ENCODE results near the gene RREB1.

Gene RREB1

DNA sequence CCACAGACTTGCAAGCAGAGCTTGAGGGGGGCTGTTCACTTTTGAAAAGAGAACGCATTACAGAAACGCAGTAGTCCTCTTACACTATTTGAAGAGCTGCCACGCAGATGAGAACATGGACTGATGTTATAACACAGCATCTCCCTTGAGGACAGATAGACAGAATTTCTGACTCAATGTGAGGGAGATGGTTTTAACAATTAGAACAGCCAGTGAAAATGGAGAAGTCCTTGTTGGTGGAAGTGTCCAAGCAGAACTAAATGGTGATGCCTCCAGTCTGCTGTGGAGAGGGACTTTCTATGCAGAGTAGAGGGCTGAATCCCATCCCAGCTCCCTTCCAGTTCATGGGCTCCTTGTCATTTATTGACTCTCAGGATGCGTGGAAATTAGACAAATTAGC lies 100.0 kb downstream of the RREB1 start:
- TF ChIP-seq REST (IDR thresholded peaks at IDR 0.05; ENCODE audit: insufficient replicate concordance, low read depth), result no peak
- peak; percentile 44; the same call in 1 of the 2 replicates for TF ChIP-seq SPI1 (IDR thresholded peaks at IDR 0.05; ENCODE audit: borderline replicate concordance, low read depth)
- no peak overlapping the region for H3K4me3 ChIP-seq (replicated peaks; ENCODE audit: insufficient read depth, low read length)
- H3K27ac ChIP-seq (replicated peaks), result no peak overlapping the region
- H3K27me3 ChIP-seq (ENCODE audit: insufficient read depth, poor library complexity, severe bottlenecking), result no peaks in the 10 kb centered on the region
- DNase-seq (ENCODE audit: low read depth in 1 of 2, low spot score in 1 of 2), result no peak

GRCh38 chr6:7213416-7213815 lies 105.7 kb downstream of the RREB1 start:
- Histone ChIP-seq H3K27me3 (ENCODE audit: insufficient read depth, poor library complexity, severe bottlenecking) (no peaks in the 10 kb centered on the region), H3K27ac (replicated peaks) (no peak overlapping the region), H3K4me3 (replicated peaks; ENCODE audit: insufficient read depth, low read length) (no peak overlapping the region)
- no peak for DNase-seq (ENCODE audit: low read depth in 1 of 2, low spot score in 1 of 2)
- TF ChIP-seq SPI1 (IDR thresholded peaks at IDR 0.05; ENCODE audit: borderline replicate concordance, low read depth), result no peak
- no peak for TF ChIP-seq GABPA (IDR thresholded peaks at IDR 0.05; ENCODE audit: low read depth)

DNA sequence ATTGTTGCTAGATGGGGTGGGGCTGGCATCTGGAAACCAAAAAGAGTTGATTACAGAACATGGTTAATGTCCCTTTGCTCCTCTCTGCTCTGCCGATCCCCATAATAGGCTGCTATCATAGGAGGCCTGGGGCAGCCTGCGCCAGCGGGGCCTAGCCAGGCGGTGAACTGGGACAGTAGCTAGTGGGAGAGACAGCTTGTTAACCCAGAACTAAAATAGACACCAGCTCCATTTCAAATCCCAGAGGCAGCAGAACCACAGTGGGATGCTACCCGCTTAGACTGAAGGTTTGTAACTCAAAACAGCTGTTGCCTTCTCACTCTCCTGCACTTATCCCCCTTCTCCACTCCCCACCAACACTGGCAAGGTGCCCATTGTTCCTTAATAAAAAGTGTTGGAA lies 106.7 kb downstream of the RREB1 start:
- no peak overlapping the region for H3K4me3 ChIP-seq (replicated peaks; ENCODE audit: insufficient read depth, low read length)
- DNase-seq (ENCODE audit: low read depth in 1 of 2, low spot score in 1 of 2), result no peak
- TF ChIP-seq CTCF (IDR thresholded peaks at IDR 0.05; ENCODE audit: insufficient read depth, low read length) (no peak), SPI1 (IDR thresholded peaks at IDR 0.05; ENCODE audit: borderline replicate concordance, low read depth) (no peak), GABPA (IDR thresholded peaks at IDR 0.05; ENCODE audit: low read depth) (no peak), POLR2AphosphoS5 (IDR thresholded peaks at IDR 0.05; ENCODE audit: low read depth) (no peak), REST (IDR thresholded peaks at IDR 0.05; ENCODE audit: insufficient replicate concordance, low read depth) (no peak)
- H3K27ac ChIP-seq (replicated peaks), result no peak overlapping the region
- no peaks in the 10 kb centered on the region for H3K27me3 ChIP-seq (ENCODE audit: insufficient read depth, poor library complexity, severe bottlenecking)

DNA sequence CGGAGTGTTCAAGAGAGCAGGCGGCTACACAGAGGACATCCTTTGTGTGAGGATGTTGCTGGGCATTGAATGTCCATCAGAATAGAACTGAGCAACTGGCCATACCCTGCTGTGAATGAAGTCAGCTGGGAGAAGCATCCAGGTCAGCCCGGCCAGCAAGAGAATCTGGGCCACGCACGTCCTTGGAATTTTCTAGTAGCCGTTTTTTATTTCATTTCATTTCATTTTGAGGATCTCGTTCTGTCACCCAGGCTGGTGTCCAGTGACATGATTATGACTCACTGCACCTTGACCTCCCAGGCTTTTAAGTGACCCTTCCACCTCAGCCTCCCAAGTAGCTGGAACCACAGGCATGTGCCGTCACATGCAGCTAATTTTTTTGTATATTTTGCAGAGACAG lies 107.4 kb downstream of the RREB1 start:
- TF ChIP-seq GABPA (IDR thresholded peaks at IDR 0.05; ENCODE audit: low read depth), result no peak
- TF ChIP-seq CTCF (IDR thresholded peaks at IDR 0.05; ENCODE audit: insufficient read depth, low read length), result no peak
- no peak for TF ChIP-seq REST (IDR thresholded peaks at IDR 0.05; ENCODE audit: insufficient replicate concordance, low read depth)
- TF ChIP-seq SPI1 (IDR thresholded peaks at IDR 0.05; ENCODE audit: borderline replicate concordance, low read depth), result no peak
- TF ChIP-seq POLR2AphosphoS5 (IDR thresholded peaks at IDR 0.05; ENCODE audit: low read depth), result no peak
- Histone ChIP-seq H3K27me3 (ENCODE audit: insufficient read depth, poor library complexity, severe bottlenecking) (no peaks in the 10 kb centered on the region), H3K27ac (replicated peaks) (no peak overlapping the region), H3K4me3 (replicated peaks; ENCODE audit: insufficient read depth, low read length) (no peak overlapping the region)
- DNase-seq (ENCODE audit: low read depth in 1 of 2, low spot score in 1 of 2), result no peak
